ENCODE data around the gene TANC1. TPM values are rescaled to one million over a fixed set of nuclear protein-coding genes. Genes with fewer than 3 reads are reported as not detected.

Gene TANC1
- total RNA-seq, 1 donor from 2014 or later = 36.9 TPM

DNA sequence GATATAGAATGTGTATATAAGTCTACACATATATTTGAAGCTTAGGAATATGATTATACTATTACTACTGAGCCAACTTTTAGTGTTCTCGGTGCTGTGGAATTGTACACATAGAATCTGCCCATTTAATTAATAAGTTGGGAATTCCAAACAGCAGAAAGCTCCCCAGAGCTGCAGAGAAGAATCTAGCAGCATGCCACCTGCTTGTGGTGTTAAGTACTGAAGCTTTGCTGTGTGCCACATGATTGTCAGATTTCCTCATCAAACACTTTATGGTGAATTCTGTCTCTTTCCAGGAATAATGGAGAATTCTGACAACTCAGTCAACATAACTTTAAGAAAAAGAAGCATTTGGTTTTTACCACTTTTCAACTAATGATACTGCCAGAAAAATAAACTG is 200.3 kb downstream of the TANC1 start:
- TF ChIP-seq CTCF (IDR thresholded peaks at IDR 0.05) = peak; percentile 40

GRCh38 chr2:159169187-159169586 is 200.7 kb downstream of the TANC1 start:
- H3K27ac Mint-ChIP-seq (ENCODE audit: unreplicated experiment) = no peak overlapping the region
- no peaks in the 10 kb centered on the region for H3K4me1 Mint-ChIP-seq (ENCODE audit: unreplicated experiment)
- H3K36me3 Mint-ChIP-seq (ENCODE audit: unreplicated experiment) = peaks cover 41% of the 10 kb centered on the region
- H3K27me3 Mint-ChIP-seq (ENCODE audit: unreplicated experiment) = no peaks in the 10 kb centered on the region
- H3K9me3 Mint-ChIP-seq (ENCODE audit: unreplicated experiment) = no peaks in the 10 kb centered on the region
- no peak for DNase-seq (ENCODE audit: extremely low spot score, unreplicated experiment)
- no peak overlapping the region for H3K4me3 Mint-ChIP-seq (ENCODE audit: unreplicated experiment)
- TF ChIP-seq CTCF (IDR thresholded peaks at IDR 0.05) = no peak

More for the DNA sequence above, 200.3 kb downstream of the TANC1 start:
- H3K9me3 Mint-ChIP-seq (ENCODE audit: unreplicated experiment) = no peaks in the 10 kb centered on the region
- H3K36me3 Mint-ChIP-seq (ENCODE audit: unreplicated experiment) = peaks cover 41% of the 10 kb centered on the region
- H3K4me3 Mint-ChIP-seq (ENCODE audit: unreplicated experiment) = no peak overlapping the region
- H3K4me1 Mint-ChIP-seq (ENCODE audit: unreplicated experiment) = no peaks in the 10 kb centered on the region
- H3K27ac Mint-ChIP-seq (ENCODE audit: unreplicated experiment) = no peak overlapping the region
- DNase-seq (ENCODE audit: extremely low spot score, unreplicated experiment) = no peak
- H3K27me3 Mint-ChIP-seq (ENCODE audit: unreplicated experiment) = no peaks in the 10 kb centered on the region

GRCh38 chr2:159172403-159172802 is 204.0 kb downstream of the TANC1 start:
- Mint-ChIP-seq H3K27me3 (ENCODE audit: unreplicated experiment) (no peaks in the 10 kb centered on the region), H3K4me3 (ENCODE audit: unreplicated experiment) (no peak overlapping the region), H3K36me3 (ENCODE audit: unreplicated experiment) (peaks cover 52% of the 10 kb centered on the region), H3K4me1 (ENCODE audit: unreplicated experiment) (peaks cover 6% of the 10 kb centered on the region), H3K9me3 (ENCODE audit: unreplicated experiment) (no peaks in the 10 kb centered on the region), H3K27ac (ENCODE audit: unreplicated experiment) (no peak overlapping the region)
- no peak for DNase-seq (ENCODE audit: extremely low spot score, unreplicated experiment)
- TF ChIP-seq CTCF (IDR thresholded peaks at IDR 0.05) = no peak

GRCh38 chr2:159174759-159175158 is 206.3 kb downstream of the TANC1 start:
- TF ChIP-seq CTCF (IDR thresholded peaks at IDR 0.05) = no peak
- Mint-ChIP-seq H3K4me3 (ENCODE audit: unreplicated experiment) (no peak overlapping the region), H3K27me3 (ENCODE audit: unreplicated experiment) (no peaks in the 10 kb centered on the region), H3K4me1 (ENCODE audit: unreplicated experiment) (peaks cover 6% of the 10 kb centered on the region), H3K27ac (ENCODE audit: unreplicated experiment) (no peak overlapping the region), H3K36me3 (ENCODE audit: unreplicated experiment) (peaks cover 66% of the 10 kb centered on the region), H3K9me3 (ENCODE audit: unreplicated experiment) (no peaks in the 10 kb centered on the region)
- DNase-seq (ENCODE audit: extremely low spot score, unreplicated experiment) = no peak

DNA sequence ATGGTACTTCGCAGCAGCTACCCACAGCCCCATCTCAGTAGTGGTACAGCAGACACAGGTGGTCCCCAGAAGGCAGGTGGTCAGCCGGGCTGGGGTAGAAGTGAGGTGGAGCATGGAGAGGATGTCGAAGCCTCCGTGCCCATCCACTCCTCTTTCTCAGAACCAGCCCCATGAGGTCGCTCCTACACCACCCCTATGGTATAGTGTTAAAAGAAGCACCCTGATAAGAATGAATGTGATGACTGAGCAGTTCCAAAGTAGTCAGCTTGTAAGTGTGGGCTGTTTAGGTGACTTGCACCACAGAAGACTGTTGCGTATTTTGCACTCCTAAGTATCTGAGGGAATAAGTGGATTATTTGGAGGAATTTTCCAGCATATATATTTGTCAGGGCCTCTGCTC is 206.7 kb downstream of the TANC1 start:
- Mint-ChIP-seq H3K9me3 (ENCODE audit: unreplicated experiment) (no peaks in the 10 kb centered on the region), H3K36me3 (ENCODE audit: unreplicated experiment) (peaks cover 64% of the 10 kb centered on the region), H3K4me3 (ENCODE audit: unreplicated experiment) (no peak overlapping the region), H3K27ac (ENCODE audit: unreplicated experiment) (no peak overlapping the region), H3K27me3 (ENCODE audit: unreplicated experiment) (no peaks in the 10 kb centered on the region), H3K4me1 (ENCODE audit: unreplicated experiment) (peaks cover 6% of the 10 kb centered on the region)
- DNase-seq (ENCODE audit: extremely low spot score, unreplicated experiment) = no peak
- no peak for TF ChIP-seq CTCF (IDR thresholded peaks at IDR 0.05)
